GM18519 (cell line): ENCODE data around the gene SPINT2.
"Not testable (repeated sequence)": the region's sequence is repeated elsewhere in the genome, so short reads cannot be mapped to it uniquely, and the experiment has no call there.

Source experiments
- ATAC-seq: cut with Tn5 transposase; IDR thresholded peaks from one replicate; pipeline ENCODE4 v1.9.1; 2021; ENCODE audit warnings: mild to moderate bottlenecking, moderate library complexity; ENCODE audit not compliant: unreplicated experiment, low FRiP score

SPINT2 gene

GRCh38 chr19:38316477-38317067 lies 52.2 kb downstream of the SPINT2 start:
- ATAC-seq = no peak

GRCh38 chr19:38317104-38317612 lies 52.8 kb downstream of the SPINT2 start:
- ATAC-seq = no peak

GRCh38 chr19:38318660-38319059 lies 54.3 kb downstream of the SPINT2 start:
- ATAC-seq = no peak

- ATAC-seq = no peak
These were observed 55.3 kb downstream of the SPINT2 start, which contains the start of gene KCNK6 for GRCh38 chr19:38319421-38320258. TSS of gene KCNK6 (plus strand) at chr19:38319845. CDS start at chr19:38319951, 106 bp downstream.

GRCh38 chr19:38320969-38321339 lies 56.6 kb downstream of the SPINT2 start:
- ATAC-seq = no peak

GRCh38 chr19:38321646-38322196 lies 57.3 kb downstream of the SPINT2 start:
- ATAC-seq = no peak

- no peak for ATAC-seq
These were observed 58.9 kb downstream of the SPINT2 start for GRCh38 chr19:38323291-38323690.

GRCh38 chr19:38324431-38324830 lies 60.1 kb downstream of the SPINT2 start:
- no peak for ATAC-seq

GRCh38 chr19:38326591-38326990 lies 62.2 kb downstream of the SPINT2 start:
- no peak for ATAC-seq

- no peak for ATAC-seq
These were observed 65.3 kb downstream of the SPINT2 start for GRCh38 chr19:38329651-38330050.

- no peak for ATAC-seq
These were observed 67.4 kb downstream of the SPINT2 start for GRCh38 chr19:38331728-38332127.

GRCh38 chr19:38333245-38333644 lies 68.9 kb downstream of the SPINT2 start:
- ATAC-seq = no peak

- peak; percentile 44 for ATAC-seq
These were observed 71.7 kb downstream of the SPINT2 start for GRCh38 chr19:38335949-38336637.

- ATAC-seq = peak; percentile 32
These were observed 72.4 kb downstream of the SPINT2 start for GRCh38 chr19:38336638-38337359.

GRCh38 chr19:38337360-38337653 lies 72.9 kb downstream of the SPINT2 start:
- no peak for ATAC-seq

- ATAC-seq = not testable (repeated sequence)
These were observed 74.6 kb downstream of the SPINT2 start for GRCh38 chr19:38339011-38339410.

- no peak for ATAC-seq
These were observed 76.6 kb downstream of the SPINT2 start for GRCh38 chr19:38340927-38341326.
